Left ventricle myocardium inferior (tissue), 1 donor: ENCODE data around the gene PATJ. TPM values are rescaled to one million over a fixed set of nuclear protein-coding genes. Genes with fewer than 3 reads are reported as not detected.
"Not testable (repeated sequence)": the region's sequence is repeated elsewhere in the genome, so short reads cannot be mapped to it uniquely, and the experiment has no call there.

Experiments used
- DNase-seq: peaks from one replicate; pipeline ENCODE4 v3.0.0-alpha.2; 2020
- H3K27ac ChIP-seq: fragments of 200-600 bp; replicated peaks from 2 replicates; pipeline ENCODE4 v1.8.0; 2021
- H3K27me3 ChIP-seq: fragments of 200-600 bp; 2 replicates; pipeline ENCODE4 v1.8.0; 2021; ENCODE audit warnings: low read depth
- H3K36me3 ChIP-seq: fragments of 200-600 bp; 2 replicates; pipeline ENCODE4 v1.8.0; 2021
- H3K4me1 ChIP-seq: fragments of 200-600 bp; 2 replicates; pipeline ENCODE4 v1.8.0; 2021
- H3K4me3 ChIP-seq: fragments of 200-600 bp; 2 replicates; pipeline ENCODE4 v1.8.0; 2021; ENCODE audit warnings: mild to moderate bottlenecking, moderate library complexity
- H3K9me3 ChIP-seq: fragments of 200-600 bp; replicated peaks from 2 replicates; pipeline ENCODE4 v1.8.0; 2021
- CTCF ChIP-seq: fragments of 200-600 bp; IDR thresholded peaks from 2 replicates; pipeline ENCODE4 v1.8.0; 2021; ENCODE audit warnings: antibody characterized with exemption, mild to moderate bottlenecking, borderline replicate concordance
- intact Hi-C: fragments of 100-400 bp; cut with micrococcal nuclease; formaldehyde crosslinking; loops from one replicate; pipeline ENCODE4 v1.11.0; 2022
- long read RNA-seq: library from polyadenylated mRNA; unstranded; transcript quantifications from one replicate; pipeline ENCODE4 v2.0.0, GENCODE V29; 2021
- total RNA-seq: library from RNA; stranded (reverse); fragmentation: NEBNext Ultra II Directional; extraction: Animal tissue kit (Norgen Biotek cat#: 25700); gene quantifications from one replicate; pipeline ENCODE4 v1.2.1, GENCODE V29; 2021
- donor health status: DM: no; HTN: yes; CAD: no; lungs with severe emphysema.

PATJ gene, protein sequence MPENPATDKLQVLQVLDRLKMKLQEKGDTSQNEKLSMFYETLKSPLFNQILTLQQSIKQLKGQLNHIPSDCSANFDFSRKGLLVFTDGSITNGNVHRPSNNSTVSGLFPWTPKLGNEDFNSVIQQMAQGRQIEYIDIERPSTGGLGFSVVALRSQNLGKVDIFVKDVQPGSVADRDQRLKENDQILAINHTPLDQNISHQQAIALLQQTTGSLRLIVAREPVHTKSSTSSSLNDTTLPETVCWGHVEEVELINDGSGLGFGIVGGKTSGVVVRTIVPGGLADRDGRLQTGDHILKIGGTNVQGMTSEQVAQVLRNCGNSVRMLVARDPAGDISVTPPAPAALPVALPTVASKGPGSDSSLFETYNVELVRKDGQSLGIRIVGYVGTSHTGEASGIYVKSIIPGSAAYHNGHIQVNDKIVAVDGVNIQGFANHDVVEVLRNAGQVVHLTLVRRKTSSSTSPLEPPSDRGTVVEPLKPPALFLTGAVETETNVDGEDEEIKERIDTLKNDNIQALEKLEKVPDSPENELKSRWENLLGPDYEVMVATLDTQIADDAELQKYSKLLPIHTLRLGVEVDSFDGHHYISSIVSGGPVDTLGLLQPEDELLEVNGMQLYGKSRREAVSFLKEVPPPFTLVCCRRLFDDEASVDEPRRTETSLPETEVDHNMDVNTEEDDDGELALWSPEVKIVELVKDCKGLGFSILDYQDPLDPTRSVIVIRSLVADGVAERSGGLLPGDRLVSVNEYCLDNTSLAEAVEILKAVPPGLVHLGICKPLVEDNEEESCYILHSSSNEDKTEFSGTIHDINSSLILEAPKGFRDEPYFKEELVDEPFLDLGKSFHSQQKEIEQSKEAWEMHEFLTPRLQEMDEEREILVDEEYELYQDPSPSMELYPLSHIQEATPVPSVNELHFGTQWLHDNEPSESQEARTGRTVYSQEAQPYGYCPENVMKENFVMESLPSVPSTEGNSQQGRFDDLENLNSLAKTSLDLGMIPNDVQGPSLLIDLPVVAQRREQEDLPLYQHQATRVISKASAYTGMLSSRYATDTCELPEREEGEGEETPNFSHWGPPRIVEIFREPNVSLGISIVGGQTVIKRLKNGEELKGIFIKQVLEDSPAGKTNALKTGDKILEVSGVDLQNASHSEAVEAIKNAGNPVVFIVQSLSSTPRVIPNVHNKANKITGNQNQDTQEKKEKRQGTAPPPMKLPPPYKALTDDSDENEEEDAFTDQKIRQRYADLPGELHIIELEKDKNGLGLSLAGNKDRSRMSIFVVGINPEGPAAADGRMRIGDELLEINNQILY (N-terminal part only)
- total RNA-seq: 166 TPM
- long read RNA-seq, full-length matches to known transcripts: 1 of 51 reads
- long read RNA-seq, partial matches to known transcripts: 16 of 51 reads
- long read RNA-seq, other reads (novel, unspliced or antisense): 34 of 51 reads

- H3K27me3 ChIP-seq: no peaks in the 10 kb centered on the region
- TF ChIP-seq CTCF: no peak
- H3K4me1 ChIP-seq: peaks cover 25% of the 10 kb centered on the region
- H3K36me3 ChIP-seq: no peaks in the 10 kb centered on the region
- DNase-seq: peak; percentile 48
- H3K27ac ChIP-seq: peak within 1 kb of the TSS; percentile 98
- peak within 1 kb of the TSS; percentile 98 for H3K4me3 ChIP-seq
- H3K9me3 ChIP-seq: no peaks in the 10 kb centered on the region
- intact Hi-C loops: no loop called here
These were observed at the start of gene PATJ for GRCh38 chr1:61741711-61742619. Gene PATJ (plus strand): TSS chr1:61742480. CDS start chr1:61762893, 20,413 bp downstream.

DNA sequence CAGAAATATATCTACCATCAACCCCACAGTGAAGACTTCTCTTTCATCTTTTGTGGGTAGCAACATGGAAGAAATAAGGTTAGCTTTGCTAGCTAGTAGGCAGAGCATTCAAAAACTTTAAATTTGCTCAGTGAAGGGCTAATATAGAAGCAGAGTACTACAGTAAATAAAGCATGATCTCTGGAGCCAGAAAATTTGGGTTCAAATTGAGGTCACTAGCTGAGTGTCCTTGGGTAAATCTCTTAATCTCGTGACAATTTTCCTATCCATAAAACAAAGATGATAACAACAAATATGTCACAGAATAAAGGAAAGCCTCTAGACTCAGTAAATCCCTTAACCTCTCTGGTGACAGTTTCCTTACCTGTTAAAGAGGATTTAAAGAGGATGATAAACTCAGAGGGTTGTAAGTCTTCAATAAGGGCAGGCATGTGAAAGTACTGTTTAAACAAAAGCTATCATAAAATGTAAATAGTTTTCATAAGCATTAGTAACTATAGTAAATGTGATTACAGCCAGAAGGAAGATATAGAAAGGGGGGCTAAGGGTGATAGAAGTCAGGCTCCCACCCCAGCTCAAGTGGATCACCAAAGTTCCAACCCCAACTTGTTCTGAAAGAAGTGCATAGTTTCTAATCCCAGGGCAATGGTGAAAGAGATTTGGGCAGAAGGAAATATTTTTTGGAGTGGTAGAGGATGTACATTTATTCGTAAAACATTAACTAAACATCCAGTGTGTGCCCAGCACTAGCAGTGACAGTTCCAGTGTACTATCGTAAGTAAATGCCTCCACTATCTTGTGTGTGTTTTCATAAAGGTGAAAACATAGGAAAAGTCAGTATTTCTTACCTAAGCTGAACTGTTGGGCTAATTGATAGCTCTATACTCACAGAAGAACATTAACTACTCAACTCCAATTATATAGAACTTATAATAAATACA lies 42.1 kb upstream of the PATJ start:
- Histone ChIP-seq H3K4me3 (no peak overlapping the region), H3K9me3 (no peaks in the 10 kb centered on the region), H3K27me3 (no peaks in the 10 kb centered on the region), H3K27ac (no peak overlapping the region), H3K4me1 (peaks cover 7% of the 10 kb centered on the region), H3K36me3 (peaks cover 79% of the 10 kb centered on the region)
- no peak for DNase-seq
- intact Hi-C loops: no loop called here
- TF ChIP-seq CTCF: no peak

DNA sequence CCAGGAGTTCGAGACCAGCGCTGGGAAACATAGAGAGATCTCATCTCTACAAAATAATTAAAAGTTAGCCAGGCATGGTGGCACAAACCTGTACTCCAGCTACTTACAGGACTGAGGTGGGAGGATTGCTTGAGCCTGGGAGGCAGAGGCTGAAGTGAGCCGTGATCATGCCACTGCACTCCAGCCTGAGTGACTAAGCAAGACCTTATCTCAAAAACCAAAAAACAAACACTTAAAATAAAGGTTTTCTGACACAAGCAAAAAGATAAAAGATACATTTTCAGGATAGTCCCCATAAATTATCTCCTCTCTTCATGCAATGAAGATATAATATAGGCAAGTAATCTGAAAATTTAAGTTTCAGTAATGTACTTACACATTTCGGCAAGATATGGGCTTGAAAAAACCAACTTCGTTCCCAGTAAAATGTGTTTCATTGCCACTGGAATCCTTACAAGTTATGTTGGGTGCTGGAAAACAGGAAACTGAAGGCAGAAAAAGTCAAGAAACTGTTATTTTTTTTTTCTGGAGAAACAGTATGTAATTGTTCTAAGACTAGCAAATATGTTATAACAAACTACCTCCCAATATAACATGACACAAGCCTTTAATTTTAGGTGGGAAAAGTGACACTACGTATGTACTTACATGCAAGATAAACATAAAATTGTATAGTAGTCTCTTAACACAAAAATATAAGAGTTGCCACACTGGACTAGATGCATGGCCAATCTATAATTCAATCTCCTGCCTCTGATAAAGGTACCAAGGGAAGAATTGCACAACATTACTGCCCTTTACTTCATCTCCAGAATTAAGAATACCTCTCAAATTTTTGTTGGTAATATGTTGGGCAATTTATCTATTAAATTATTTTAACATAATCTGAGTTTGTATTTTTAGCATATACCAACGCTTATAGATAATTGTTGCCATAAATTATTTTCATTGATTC lies 33.0 kb upstream of the PATJ start:
- DNase-seq: no peak
- no peak for TF ChIP-seq CTCF
- intact Hi-C loops: no loop called here
- Histone ChIP-seq H3K27ac (no peak overlapping the region), H3K36me3 (peaks cover 60% of the 10 kb centered on the region), H3K4me3 (no peak overlapping the region), H3K27me3 (no peaks in the 10 kb centered on the region), H3K4me1 (peaks cover 15% of the 10 kb centered on the region), H3K9me3 (no peaks in the 10 kb centered on the region)

DNA sequence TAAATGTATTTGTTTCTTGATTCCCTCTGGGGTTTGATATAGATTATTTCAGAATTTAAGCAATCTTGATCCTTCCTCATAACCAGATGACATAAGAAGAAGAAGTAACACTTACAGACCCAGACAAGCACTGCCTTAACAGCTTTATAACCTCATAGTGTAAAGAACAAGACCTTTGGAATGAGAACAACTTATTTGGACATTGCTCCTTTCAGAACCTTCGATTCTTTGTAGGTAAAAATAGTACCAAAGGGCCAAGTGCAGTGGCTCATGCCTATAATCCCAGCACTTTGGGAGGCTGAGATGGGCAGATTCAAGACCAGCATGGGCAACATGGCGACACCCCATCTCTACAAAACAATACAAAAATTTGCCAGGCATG lies 32.4 kb upstream of the PATJ start:
- Histone ChIP-seq H3K4me3 (no peak overlapping the region), H3K27ac (no peak overlapping the region), H3K4me1 (peaks cover 15% of the 10 kb centered on the region), H3K36me3 (peaks cover 55% of the 10 kb centered on the region), H3K27me3 (no peaks in the 10 kb centered on the region), H3K9me3 (no peaks in the 10 kb centered on the region)
- no peak for TF ChIP-seq CTCF
- no peak for DNase-seq
- intact Hi-C loops: no loop called here

DNA sequence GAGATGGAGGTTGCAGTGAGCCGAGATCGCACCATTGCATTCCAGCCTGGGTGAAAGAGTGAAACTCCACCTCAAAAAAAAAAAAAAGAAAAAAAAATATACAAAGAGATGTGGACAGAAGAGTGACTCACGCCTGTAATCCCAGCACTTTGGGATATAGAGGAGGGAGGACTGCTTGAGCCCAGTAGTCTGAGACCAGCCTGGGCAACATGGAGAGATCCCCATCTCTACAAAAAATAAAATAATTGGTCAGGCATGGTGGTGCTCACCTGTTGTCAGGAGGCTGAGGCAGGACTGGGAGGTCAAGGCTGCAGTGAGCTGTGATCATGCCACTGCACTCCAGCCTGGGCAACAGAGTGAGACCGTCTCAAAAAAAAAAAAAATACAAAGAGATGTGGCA lies 31.0 kb upstream of the PATJ start:
- Histone ChIP-seq H3K36me3 (peaks cover 41% of the 10 kb centered on the region), H3K4me1 (peaks cover 15% of the 10 kb centered on the region)
- H3K4me3 ChIP-seq, H3K27me3 ChIP-seq, H3K9me3 ChIP-seq, H3K27ac ChIP-seq, DNase-seq, intact Hi-C loops: not testable (repeated sequence)
